ENCODE data around the gene ASMT. TPM values are rescaled to one million over a fixed set of nuclear protein-coding genes. Genes with fewer than 3 reads are reported as not detected.
"Not testable (repeated sequence)": the region's sequence is repeated elsewhere in the genome, so short reads cannot be mapped to it uniquely, and the experiment has no call there.

ASMT gene
- total RNA-seq, 1 experiment from 2014 or later = not detected

DNA sequence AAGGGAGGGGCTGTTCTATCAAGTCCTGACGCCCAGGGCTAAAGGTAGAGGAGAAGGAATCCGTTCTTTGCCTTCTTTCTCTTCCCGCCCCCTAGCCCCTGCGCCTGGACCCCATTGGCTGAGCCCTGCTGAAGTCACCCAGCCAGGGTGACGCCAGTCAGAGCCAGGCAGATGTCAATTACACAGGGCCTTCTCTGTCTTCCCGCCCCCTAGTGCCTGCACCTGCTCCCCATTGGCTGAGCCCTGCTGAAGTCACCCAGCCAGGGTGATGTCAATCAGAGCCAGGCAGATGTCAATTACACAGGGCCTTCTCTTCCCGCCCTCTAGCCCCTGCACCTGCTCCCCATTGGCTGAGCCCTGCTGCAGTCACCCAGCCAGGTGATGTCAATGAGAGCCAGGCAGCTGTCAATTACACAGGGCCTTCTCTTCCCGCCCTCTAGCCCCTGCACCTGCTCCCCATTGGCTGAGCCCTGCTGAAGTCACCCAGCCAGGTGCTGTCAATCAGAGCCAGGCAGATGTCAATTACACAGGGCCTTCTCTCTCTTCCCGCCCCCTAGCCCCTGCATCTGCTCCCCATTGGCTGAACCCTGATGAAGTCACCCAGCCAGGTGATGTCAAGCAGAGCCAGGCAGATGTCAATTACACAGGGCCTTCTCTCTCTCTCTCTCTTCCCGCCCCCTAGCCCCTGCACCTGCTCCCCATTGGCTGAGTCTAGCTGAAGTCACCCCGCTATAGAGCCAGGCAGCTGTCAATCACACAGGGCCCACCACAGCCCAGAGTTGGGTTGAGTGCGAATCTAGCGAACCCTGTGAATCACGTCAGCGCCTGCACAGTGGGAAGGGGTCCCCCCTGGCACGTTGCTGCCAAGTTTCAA lies 46.4 kb downstream of the ASMT start:
- peak; percentile 19 for DNase-seq
- peaks cover 12% of the 10 kb centered on the region for H3K27me3 ChIP-seq
- no peaks in the 10 kb centered on the region for H3K9me3 ChIP-seq
- no peaks in the 10 kb centered on the region for H3K36me3 ChIP-seq
- no peak overlapping the region for H3K4me3 ChIP-seq

DNA sequence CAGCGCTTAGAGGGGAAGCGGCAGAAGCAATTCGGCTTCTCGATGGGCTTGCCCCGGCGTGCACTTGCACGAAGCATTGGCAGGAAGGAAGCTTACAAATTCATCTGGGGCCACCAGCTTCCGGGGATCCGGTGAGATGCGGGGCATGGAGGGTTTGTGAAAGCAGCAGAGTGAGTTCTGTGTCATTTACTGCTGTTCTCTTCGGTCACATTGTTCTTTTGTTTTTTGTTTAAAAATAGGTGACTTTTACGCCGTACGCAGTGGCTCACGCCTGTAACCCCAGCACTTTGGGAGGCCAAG lies 47.0 kb downstream of the ASMT start:
- no peak for DNase-seq
- H3K27me3 ChIP-seq = peaks cover 12% of the 10 kb centered on the region

DNA sequence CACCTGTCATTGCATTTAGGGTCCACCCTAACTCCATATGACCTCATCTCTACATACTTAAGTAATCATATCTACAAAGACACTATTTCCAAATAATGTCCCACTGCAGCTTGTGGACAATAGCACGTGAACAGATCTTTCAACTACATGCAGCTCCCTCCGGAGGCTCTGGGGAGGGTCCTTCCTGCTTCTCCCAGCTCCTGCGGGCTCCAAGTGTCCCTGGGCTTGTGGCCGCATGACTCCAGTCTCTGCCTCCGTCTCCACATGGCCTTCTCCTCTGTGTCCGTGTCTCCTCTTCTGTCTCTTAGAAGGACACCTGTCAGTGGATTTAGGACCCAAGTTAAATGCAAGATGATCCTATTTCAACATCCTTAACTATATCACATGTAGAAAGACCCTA lies 52.7 kb downstream of the ASMT start:
- no peak for DNase-seq
- H3K9me3 ChIP-seq = no peaks in the 10 kb centered on the region; the same call in 1 of the 2 replicates

More for the DNA sequence above, 47.0 kb downstream of the ASMT start:
- Histone ChIP-seq H3K36me3 (no peaks in the 10 kb centered on the region), H3K4me3 (no peak overlapping the region), H3K9me3 (no peaks in the 10 kb centered on the region)

DNA sequence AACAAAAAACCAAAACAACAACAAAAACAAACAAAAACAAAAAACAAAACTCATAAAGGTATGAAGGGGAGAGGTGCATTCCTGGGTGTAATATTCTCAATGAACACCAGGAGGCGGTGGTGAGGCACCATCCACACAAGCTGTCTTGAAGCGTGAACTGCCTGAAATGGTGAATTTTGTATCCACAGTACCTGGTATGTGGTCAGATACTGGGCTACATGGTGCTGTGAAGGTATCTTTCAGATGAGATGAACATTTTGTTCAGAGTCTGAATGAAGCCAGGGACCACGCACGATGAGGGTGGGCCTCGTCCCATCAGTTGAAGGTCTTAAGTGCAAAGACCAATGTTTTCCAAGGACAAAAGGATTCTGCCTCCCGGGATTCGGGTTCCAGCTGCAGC lies 58.5 kb downstream of the ASMT start:
- H3K4me3 ChIP-seq = no peak overlapping the region
- H3K9me3 ChIP-seq = no peaks in the 10 kb centered on the region; the same call in 1 of the 2 replicates
- H3K27me3 ChIP-seq = peaks cover 5% of the 10 kb centered on the region
- H3K36me3 ChIP-seq = no peaks in the 10 kb centered on the region
- DNase-seq = peak; percentile 41

More for the DNA sequence above, 52.7 kb downstream of the ASMT start:
- Histone ChIP-seq H3K27me3 (peaks cover 17% of the 10 kb centered on the region), H3K36me3 (no peaks in the 10 kb centered on the region), H3K4me3 (no peak overlapping the region)

DNA sequence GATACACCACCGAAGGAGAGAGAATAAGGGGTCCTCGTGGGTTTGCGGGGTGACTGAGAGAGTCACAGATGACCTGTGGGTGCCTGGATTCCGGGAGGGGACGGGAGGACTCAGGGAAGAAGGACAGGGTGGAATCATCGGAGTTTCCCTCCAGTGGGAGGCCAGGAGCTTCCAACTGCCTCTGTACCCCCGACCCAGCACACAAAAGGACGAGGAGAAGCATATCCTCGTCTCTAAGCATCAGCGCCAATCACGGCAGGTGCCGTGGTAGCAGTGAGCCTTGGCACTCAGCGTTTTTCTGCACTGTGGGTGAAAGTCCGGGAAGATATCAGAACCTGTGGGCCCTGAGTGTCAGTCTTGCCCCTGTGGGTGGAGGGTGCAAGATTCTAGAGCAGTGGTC lies 62.0 kb downstream of the ASMT start:
- no peaks in the 10 kb centered on the region for H3K36me3 ChIP-seq

DNA sequence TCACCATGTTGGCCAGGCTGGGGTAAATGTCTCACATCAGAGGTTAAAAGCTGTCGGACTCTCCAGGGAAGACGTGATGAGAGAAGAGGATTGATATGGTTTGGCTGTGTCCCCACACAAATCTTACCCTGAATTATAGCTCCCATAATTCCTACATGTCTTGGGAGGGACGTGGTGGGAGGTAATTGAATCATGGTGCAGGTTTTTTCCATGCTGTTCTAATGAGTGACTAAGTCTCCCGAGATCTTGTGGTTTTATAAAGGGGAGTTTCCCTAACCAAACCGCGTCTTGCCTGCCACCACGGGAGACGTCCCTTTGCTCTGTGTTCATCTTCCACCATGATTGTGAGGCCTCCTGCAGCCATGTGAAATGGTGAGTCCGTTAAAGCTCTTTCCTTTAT lies 64.4 kb downstream of the ASMT start:
- Histone ChIP-seq H3K9me3 (peaks cover 5% of the 10 kb centered on the region; the same call in 1 of the 2 replicates), H3K36me3 (no peaks in the 10 kb centered on the region), H3K4me3 (no peak overlapping the region), H3K27me3 (peaks cover 5% of the 10 kb centered on the region)
- no peak for DNase-seq

More for the DNA sequence above, 62.0 kb downstream of the ASMT start:
- DNase-seq = no peak
- H3K4me3 ChIP-seq = no peak overlapping the region
- H3K9me3 ChIP-seq = no peaks in the 10 kb centered on the region
- H3K27me3 ChIP-seq = no peaks in the 10 kb centered on the region; the same call in 1 of the 2 replicates

DNA sequence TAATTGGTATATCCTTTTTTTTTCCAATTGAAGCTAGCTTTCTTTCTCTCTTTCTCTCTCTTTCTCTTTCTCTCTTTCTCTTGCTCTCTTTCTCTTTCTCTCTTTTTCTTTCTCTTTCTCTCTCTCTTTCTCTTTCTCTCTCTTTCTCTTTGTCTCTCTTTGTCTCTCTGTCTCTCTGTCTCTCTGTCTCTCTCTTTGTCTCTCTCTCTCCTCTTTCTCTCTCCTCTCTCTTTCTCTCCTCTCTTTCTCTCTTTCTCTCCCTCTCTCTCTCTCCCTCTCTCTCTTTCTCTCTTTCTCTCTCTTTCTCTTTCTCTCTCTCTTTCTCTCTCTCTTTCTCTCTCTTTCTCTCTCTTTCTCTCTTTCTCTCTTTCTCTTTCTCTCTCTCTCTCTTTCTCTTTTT lies 66.6 kb downstream of the ASMT start:
- no peak for DNase-seq
- Histone ChIP-seq H3K36me3 (no peaks in the 10 kb centered on the region), H3K4me3 (no peak overlapping the region), H3K9me3 (peaks cover 6% of the 10 kb centered on the region; the same call in 1 of the 2 replicates), H3K27me3 (peaks cover 5% of the 10 kb centered on the region)

DNA sequence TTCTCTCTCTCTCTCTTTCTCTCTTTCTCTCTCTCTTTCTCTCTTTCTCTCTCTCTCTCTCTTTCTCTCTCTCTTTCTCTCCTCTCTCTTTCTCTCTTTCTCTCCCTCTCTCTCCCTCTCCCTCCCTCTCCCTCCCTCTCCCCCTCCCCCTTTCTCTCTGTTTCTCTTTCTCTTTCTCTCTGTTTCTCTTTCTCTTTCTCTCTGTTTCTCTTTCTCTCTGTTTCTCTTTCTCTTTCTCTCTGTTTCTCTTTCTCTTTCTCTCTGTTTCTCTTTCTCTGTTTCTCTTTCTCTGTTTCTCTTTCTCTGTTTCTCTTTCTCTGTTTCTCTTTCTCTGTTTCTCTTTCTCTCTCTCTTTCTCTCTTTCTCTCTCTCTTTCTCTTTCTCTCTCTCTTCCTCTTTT lies 67.0 kb downstream of the ASMT start:
- H3K36me3 ChIP-seq, H3K27me3 ChIP-seq, H3K9me3 ChIP-seq, DNase-seq, H3K4me3 ChIP-seq: not testable (repeated sequence)

DNA sequence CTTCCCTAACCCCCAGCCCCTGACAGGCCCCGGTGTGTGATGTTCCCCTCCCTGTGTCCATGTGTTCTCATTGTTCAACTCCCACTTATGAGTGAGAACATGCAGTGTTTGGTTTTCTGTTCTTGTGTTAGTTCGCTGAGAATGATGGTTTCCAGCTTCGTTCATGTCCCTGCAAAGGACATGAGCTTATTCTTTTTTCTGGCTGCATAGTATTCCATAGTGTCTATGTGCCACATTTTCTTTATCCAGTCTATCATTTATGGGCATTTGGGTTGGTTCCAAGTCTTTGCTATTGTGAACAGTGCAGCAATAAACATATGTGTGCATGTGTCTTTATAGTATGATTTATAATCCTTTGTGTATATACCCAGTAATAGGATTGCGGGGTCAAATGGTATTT lies 67.6 kb downstream of the ASMT start:
- H3K27me3 ChIP-seq, DNase-seq, H3K9me3 ChIP-seq, H3K4me3 ChIP-seq, H3K36me3 ChIP-seq: not testable (repeated sequence)

DNA sequence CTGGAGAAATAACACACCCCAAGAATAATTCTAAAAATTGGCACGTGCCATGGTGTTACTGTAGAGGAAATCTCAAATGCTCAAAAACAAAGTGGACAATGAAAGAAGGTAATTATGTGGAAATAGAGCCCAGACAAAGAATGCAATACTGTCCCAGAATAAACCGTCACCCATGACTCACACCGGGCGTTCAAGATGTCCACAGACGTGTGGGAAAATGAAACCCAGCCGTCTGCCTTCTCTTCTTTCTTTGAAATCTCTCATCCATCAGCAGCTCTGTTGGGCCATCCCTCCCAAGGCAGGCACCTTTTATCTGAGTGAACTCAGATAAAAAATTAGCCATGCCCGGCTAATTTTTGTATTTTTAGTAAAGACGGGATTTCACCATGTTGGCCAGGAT lies 70.0 kb downstream of the ASMT start:
- H3K27me3 ChIP-seq, H3K9me3 ChIP-seq, H3K36me3 ChIP-seq, H3K4me3 ChIP-seq, DNase-seq: not testable (repeated sequence)

DNA sequence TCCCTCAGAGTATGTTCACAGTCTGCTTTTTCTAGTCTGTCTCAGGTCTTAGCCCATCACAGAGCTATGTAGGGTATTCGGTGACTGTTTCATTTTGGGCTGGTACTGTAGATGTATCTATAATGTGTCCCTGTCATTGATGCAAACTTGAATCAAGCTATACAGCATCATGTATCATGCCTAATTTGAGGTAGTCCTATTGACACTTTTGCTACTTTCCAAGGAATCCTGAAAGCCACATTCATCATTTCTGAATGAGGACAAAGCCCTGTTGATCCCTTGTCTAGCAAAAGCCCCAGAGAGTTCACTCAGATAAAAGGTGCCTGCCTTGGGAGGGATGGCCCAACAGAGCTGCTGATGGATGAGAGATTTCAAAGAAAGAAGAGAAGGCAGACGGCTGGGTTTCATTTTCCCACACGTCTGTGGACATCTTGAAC lies 70.6 kb downstream of the ASMT start:
- not testable (repeated sequence) for H3K27me3 ChIP-seq, H3K36me3 ChIP-seq, H3K4me3 ChIP-seq, H3K9me3 ChIP-seq, DNase-seq

DNA sequence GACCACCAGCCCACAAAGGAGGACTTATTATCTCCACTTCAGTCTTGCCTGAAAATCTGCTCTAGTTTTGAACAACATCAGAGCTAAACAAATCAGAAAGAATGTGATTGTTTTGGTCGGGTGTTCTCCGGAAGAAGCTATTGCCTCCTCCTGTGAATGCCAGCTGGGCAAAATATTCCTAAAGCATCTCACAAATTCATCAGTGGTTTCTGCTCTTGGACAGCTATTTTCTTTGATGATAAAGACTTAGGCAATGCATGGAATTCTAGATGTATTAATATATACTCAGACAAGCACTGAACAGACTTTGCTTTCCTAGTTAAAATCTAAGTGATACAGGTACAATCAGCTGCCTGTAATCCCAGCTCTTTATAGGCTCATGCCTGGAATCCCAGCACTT lies 71.8 kb downstream of the ASMT start:
- no peak for DNase-seq
- no peak overlapping the region for H3K4me3 ChIP-seq
- H3K9me3 ChIP-seq = peaks cover 6% of the 10 kb centered on the region; the same call in 1 of the 2 replicates

More for the DNA sequence above, 71.8 kb downstream of the ASMT start:
- H3K27me3 ChIP-seq = peaks cover 5% of the 10 kb centered on the region
- no peaks in the 10 kb centered on the region for H3K36me3 ChIP-seq

Other genes with a start within 250 kb of the ASMT start
- 478 and 634 TPM in 2 replicates for gene SLC25A6, start 222.9 kb upstream of the ASMT start, total RNA-seq (2014; rRNA removed; shearing (Covaris generic); ENCODE audit: low replicate concordance)
- gene ASMTL, start 162.2 kb upstream of the ASMT start, total RNA-seq (2014; rRNA removed; shearing (Covaris generic); ENCODE audit: low replicate concordance) = 29.3 and 60.9 TPM in 2 replicates
- gene P2RY8, start 77.9 kb upstream of the ASMT start, total RNA-seq (2014; rRNA removed; shearing (Covaris generic); ENCODE audit: low replicate concordance) = not detected in 2 replicates
- 63.5 and 73.3 TPM in 2 replicates for gene AKAP17A, start 23.5 kb upstream of the ASMT start, total RNA-seq (2014; rRNA removed; shearing (Covaris generic); ENCODE audit: low replicate concordance)

Measured in MG63 (cell line).